B cell (primary cell): Measurements from ENCODE around the gene PTS. TPM values are rescaled to one million over a fixed set of nuclear protein-coding genes. Genes with fewer than 3 reads are reported as not detected.

Source experiments
- ATAC-seq: fragments of 200-7000 bp; cut with Tn5 transposase; one replicate; pipeline ENCODE4 v1.10.0; 2021; ENCODE audit warnings: low read depth, mild to moderate bottlenecking, moderate number of reproducible peaks, moderate library complexity
- CTCF ChIA-PET: fragments of 350-600 bp; sonication (Branson Sonifier 250); formaldehyde crosslinking; loops from one replicate; lab custom pipeline; 2021; ENCODE audit warnings: antibody characterized with exemption, inconsistent platforms; lab: Charles Lee
- POLR2A ChIA-PET: fragments of 350-600 bp; sonication (Branson Sonifier 250); formaldehyde crosslinking; loops from one replicate; lab custom pipeline; 2021; ENCODE audit warnings: antibody characterized with exemption; lab: Charles Lee
- DNase-seq: peaks from one replicate; pipeline ENCODE4 v3.0.0; 2013
- H2AFZ ChIP-seq: 2 replicates; pipeline ENCODE4 v1.6.1; 2012; ENCODE audit warnings: mild to moderate bottlenecking, low read depth, low read length; ENCODE audit not compliant: insufficient read depth, poor library complexity, severe bottlenecking
- H3K27ac ChIP-seq, 2 donors: 1 replicate in 1 of 2; 2 replicates in 1 of 2; pipeline ENCODE4 v1.5.1; 2012 to 2013; ENCODE audit warnings: low read length in 2 of 2, mild to moderate bottlenecking in 2 of 2, moderate library complexity in 1 of 2
- H3K27me3 ChIP-seq, 4 experiments: fragments of 200-600 bp in 1 of 4; sonication (generic) in 1 of 4; replicated peaks in 1 of 4; 1 replicate in 2 of 4; 2 replicates in 2 of 4; pipeline versions ENCODE4 v1.6.1 to v1.7.0; 2013 to 2016; ENCODE audit warnings: low read length in 3 of 4, mild to moderate bottlenecking in 2 of 4, mixed read lengths in 1 of 4, moderate library complexity in 1 of 4; ENCODE audit not compliant: insufficient read depth in 4 of 4, control insufficient read depth in 3 of 4; ENCODE audit errors: control extremely low read depth in 1 of 4
- H3K36me3 ChIP-seq, 2 experiments: replicated peaks in 1 of 2; 1 replicate in 1 of 2; 2 replicates in 1 of 2; pipeline versions ENCODE4 v1.6.1 to v1.7.1; 2013; ENCODE audit warnings: low read length in 1 of 2; ENCODE audit not compliant: insufficient read depth in 2 of 2, control insufficient read depth in 1 of 2; ENCODE audit errors: control extremely low read depth in 1 of 2, extremely low read depth in 1 of 2
- H3K4me1 ChIP-seq, 2 donors: fragments of 200-600 bp in 1 of 2; sonication (generic) in 1 of 2; 1 replicate in 1 of 2; 2 replicates in 1 of 2; pipeline versions ENCODE4 v1.5.1 to v1.6.1; 2013 to 2017; ENCODE audit warnings: low read length in 2 of 2; ENCODE audit not compliant: control insufficient read depth in 2 of 2, insufficient read depth in 2 of 2
- H3K4me2 ChIP-seq: replicated peaks from 2 replicates; pipeline ENCODE3; 2012; ENCODE audit warnings: mild to moderate bottlenecking, low read depth, low read length; ENCODE audit not compliant: poor library complexity, severe bottlenecking
- H3K4me3 ChIP-seq, 5 experiments: fragments of 200-600 bp in 1 of 5; sonication (generic) in 1 of 5; 1 replicate in 3 of 5; 2 replicates in 2 of 5; pipeline versions ENCODE4 v1.5.1 to v1.7.0; 2011 to 2016; ENCODE audit warnings: low read length in 4 of 5, mild to moderate bottlenecking in 4 of 5, low read depth in 2 of 5, control low read depth in 1 of 5, moderate library complexity in 1 of 5; ENCODE audit not compliant: insufficient read depth in 1 of 5; ENCODE audit errors: control extremely low read depth in 1 of 5, extremely low read depth in 1 of 5
- H3K79me2 ChIP-seq: fragments of 200-600 bp; sonication (generic); one replicate; pipeline ENCODE4 v1.6.0; 2016; ENCODE audit warnings: low read length; ENCODE audit not compliant: control insufficient read depth, insufficient read depth
- H3K9ac ChIP-seq: fragments of 200-600 bp; sonication (generic); 2 replicates; pipeline ENCODE4 v1.6.1; 2017; ENCODE audit warnings: mild to moderate bottlenecking, low read length, moderate library complexity
- H3K9me3 ChIP-seq, 3 donors: one replicate each; pipeline versions ENCODE4 v1.6.1 to v1.7.1; 2013; ENCODE audit warnings: low read length in 2 of 3; ENCODE audit not compliant: control insufficient read depth in 2 of 3, insufficient read depth in 1 of 3; ENCODE audit errors: control extremely low read depth in 1 of 3
- H4K20me1 ChIP-seq: 2 replicates; pipeline ENCODE4 v1.6.0; 2012; ENCODE audit warnings: mild to moderate bottlenecking, low read length; ENCODE audit not compliant: insufficient read depth, control insufficient read depth, poor library complexity, severe bottlenecking
- H3K27ac Mint-ChIP-seq: one replicate; pipeline ENCODE4 v1.8.0; 2021; ENCODE audit warnings: mixed read lengths
- H3K27me3 Mint-ChIP-seq: one replicate; pipeline ENCODE4 v1.8.0; 2021; ENCODE audit warnings: mixed read lengths
- H3K4me1 Mint-ChIP-seq: one replicate; pipeline ENCODE4 v1.8.0; 2021; ENCODE audit warnings: mixed read lengths
- H3K4me3 Mint-ChIP-seq: one replicate; pipeline ENCODE4 v1.8.0; 2021; ENCODE audit warnings: mixed read lengths
- H3K9me3 Mint-ChIP-seq: one replicate; pipeline ENCODE4 v1.8.0; 2022; ENCODE audit warnings: mixed read lengths; ENCODE audit not compliant: insufficient read depth
- CTCF ChIP-seq: fragments of 200-600 bp; IDR thresholded peaks from one replicate; pipeline ENCODE4 v1.8.0; 2022; ENCODE audit warnings: antibody characterized with exemption, mild to moderate bottlenecking
- EZH2 ChIP-seq: IDR thresholded peaks from 2 replicates; pipeline ENCODE4 v1.6.1; 2012; ENCODE audit warnings: borderline replicate concordance, low read depth, mild to moderate bottlenecking, moderate library complexity, low read length; ENCODE audit not compliant: insufficient read depth, poor library complexity, severe bottlenecking
- WGBS: methylation state at CpG from one replicate; pipeline ENCODE4 v1.1.5; 2013; ENCODE audit warnings: missing lambda C conversion rate; ENCODE audit not compliant: insufficient coverage; 5-methylcytosine and 5-hydroxymethylcytosine counted together
- intact Hi-C: fragments of 100-400 bp; cut with micrococcal nuclease; formaldehyde crosslinking; loops from one replicate; pipeline ENCODE4 v1.10.0; 2022
- polyA plus RNA-seq: library from polyadenylated mRNA; depleted of rRNA; stranded (reverse); fragments of >200 nt; gene quantifications from 2 replicates; pipeline ENCODE4 v1.2.3, GENCODE V29; 2012
- total RNA-seq, 2 donors: library from RNA; stranded (reverse); fragments of 120-200 nt in 1 of 2; gene quantifications; 1 replicate in 1 of 2; 2 replicates in 1 of 2; pipeline versions ENCODE4 v1.2.3 to v1.2.4, GENCODE V29; 2013 to 2022

Gene PTS
- total and polyA plus RNA-seq, 2 donors (not counting 1 experiment from before 2014, with no cell fraction given): 36.2 to 36.9 TPM

GRCh38 chr11:112237451-112237850 lies 11.2 kb downstream of the PTS start:
- DNase-seq (no peak), ATAC-seq (no peak)
- H3K27ac Mint-ChIP-seq: no peak overlapping the region
- Histone ChIP-seq H3K36me3 (peaks cover 12 to 31% of the 10 kb centered on the region in 2 experiments), H3K4me2 (no peak overlapping the region), H4K20me1 (no peaks in the 10 kb centered on the region), H3K9ac (no peak overlapping the region), H3K4me3 (no peak overlapping the region), H2AFZ (no peak overlapping the region), H3K27ac (no peak overlapping the region), H3K9me3 (no peaks in the 10 kb centered on the region), H3K4me1 (peaks cover 16 to 20% of the 10 kb centered on the region in 2 donors), H3K27me3 (no peaks in the 10 kb centered on the region), H3K79me2 (no peaks in the 10 kb centered on the region)
- ChIA-PET POLR2A (no interaction called here), CTCF (interaction anchor here (1.6 to 2.9 kb wide), 3 partner anchors 18 to 124 kb away, joined by 4 to 13 read pairs (median 5); no protein-coding TSS in a partner anchor)
- intact Hi-C loops: no loop called here
- no peaks in the 10 kb centered on the region for H3K27me3 Mint-ChIP-seq
- no peaks in the 10 kb centered on the region for H3K9me3 Mint-ChIP-seq
- no peak for TF ChIP-seq EZH2
- TF ChIP-seq CTCF: no peak
- peaks cover 18% of the 10 kb centered on the region for H3K4me1 Mint-ChIP-seq
- WGBS: 95% methylated on average over 3 of the region's 4 CpGs
- no peak overlapping the region for H3K4me3 Mint-ChIP-seq

- H3K9me3 ChIP-seq: no peaks in the 10 kb centered on the region
These were observed 11.8 kb downstream of the PTS start for GRCh38 chr11:112238041-112238440.

More at GRCh38 chr11:112238041-112238440, 11.8 kb downstream of the PTS start:
- Histone ChIP-seq H2AFZ (no peak overlapping the region), H4K20me1 (no peaks in the 10 kb centered on the region), H3K79me2 (no peaks in the 10 kb centered on the region), H3K27ac (no peak overlapping the region), H3K4me2 (no peak overlapping the region), H3K4me3 (no peak overlapping the region), H3K27me3 (no peaks in the 10 kb centered on the region), H3K36me3 (peaks cover 12 to 26% of the 10 kb centered on the region in 2 experiments), H3K9ac (no peak overlapping the region), H3K4me1 (peaks cover 16 to 20% of the 10 kb centered on the region in 2 donors)
- no peak overlapping the region for H3K4me3 Mint-ChIP-seq
- ChIA-PET POLR2A (no interaction called here), CTCF (interaction anchor here (2.0 to 2.9 kb wide), 2 partner anchors 18 to 42 kb away, joined by 5 to 13 read pairs; no protein-coding TSS in a partner anchor)
- ATAC-seq (no peak), DNase-seq (no peak)
- peaks cover 18% of the 10 kb centered on the region for H3K4me1 Mint-ChIP-seq
- H3K9me3 Mint-ChIP-seq: no peaks in the 10 kb centered on the region
- TF ChIP-seq CTCF (no peak), EZH2 (no peak)
- H3K27me3 Mint-ChIP-seq: no peaks in the 10 kb centered on the region
- no peak overlapping the region for H3K27ac Mint-ChIP-seq
- no CpG with 5 or more reads among the region's 3 CpGs for WGBS
- intact Hi-C loops: no loop called here
